Activated CD8-positive, alpha-beta memory T cell treated with anti-CD3 and anti-CD28 coated beads, Interleukin-2, amount 50 U/mL, for 4 hours (primary cell): Measurements from ENCODE around the gene OR2L3.
"Not testable (repeated sequence)": the region's sequence is repeated elsewhere in the genome, so short reads cannot be mapped to it uniquely, and the experiment has no call there.

Experiments used
- DNase-seq: peaks from one replicate; pipeline ENCODE4 v3.0.0-alpha.2; 2020

The OR2L3 gene, protein sequence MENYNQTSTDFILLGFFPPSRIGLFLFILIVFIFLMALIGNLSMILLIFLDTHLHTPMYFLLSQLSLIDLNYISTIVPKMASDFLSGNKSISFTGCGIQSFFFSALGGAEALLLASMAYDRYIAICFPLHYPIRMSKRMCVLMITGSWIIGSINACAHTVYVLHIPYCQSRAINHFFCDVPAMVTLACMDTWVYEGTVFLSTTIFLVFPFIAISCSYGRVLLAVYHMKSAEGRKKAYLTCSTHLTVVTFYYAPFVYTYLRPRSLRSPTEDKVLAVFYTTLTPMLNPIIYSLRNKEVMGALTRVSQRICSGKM

DNA sequence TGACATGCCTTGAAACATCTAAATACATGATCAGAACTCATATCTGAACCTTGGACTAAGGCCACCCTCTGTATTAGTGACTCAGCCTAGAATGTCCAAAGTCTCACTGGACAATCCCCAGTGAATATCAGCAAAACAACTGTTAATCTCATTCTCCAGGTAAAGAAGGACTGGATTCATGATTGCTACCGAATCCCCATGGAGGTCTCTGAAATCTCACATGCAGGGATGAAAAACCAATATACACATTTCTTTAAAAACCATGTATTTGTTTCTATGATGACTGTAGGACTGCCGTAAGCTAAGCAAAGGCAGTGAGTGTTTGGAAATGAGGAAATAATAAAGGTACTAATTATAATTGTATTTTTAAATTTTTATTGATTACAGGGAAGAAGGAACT lies at the start of gene OR2L3:
Gene OR2L3, plus strand, starts transcription at position 301 of the 400 bp plus-strand sequence. CDS start 13,846 bp downstream, outside the sequence.
- DNase-seq, result no peak

DNA sequence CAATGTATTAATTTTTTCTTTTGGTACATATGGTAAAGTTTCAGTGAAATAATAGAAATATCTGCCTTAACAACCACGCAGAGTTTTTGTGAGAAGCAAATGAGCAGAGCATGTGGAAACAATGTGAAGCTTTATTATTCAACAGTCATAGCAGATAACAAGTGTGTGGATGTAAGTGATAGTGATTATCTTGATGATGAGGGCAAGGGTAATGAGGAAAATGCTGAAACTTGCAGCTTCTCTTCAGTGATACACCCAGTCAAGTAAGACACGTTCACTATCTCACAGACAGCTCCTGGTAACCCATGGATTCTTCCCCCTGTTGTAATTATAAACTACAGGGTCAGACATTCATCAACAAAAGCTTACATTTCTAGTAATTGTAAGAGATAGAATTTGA lies 47.8 kb upstream of the OR2L3 start:
- DNase-seq, result no peak

DNA sequence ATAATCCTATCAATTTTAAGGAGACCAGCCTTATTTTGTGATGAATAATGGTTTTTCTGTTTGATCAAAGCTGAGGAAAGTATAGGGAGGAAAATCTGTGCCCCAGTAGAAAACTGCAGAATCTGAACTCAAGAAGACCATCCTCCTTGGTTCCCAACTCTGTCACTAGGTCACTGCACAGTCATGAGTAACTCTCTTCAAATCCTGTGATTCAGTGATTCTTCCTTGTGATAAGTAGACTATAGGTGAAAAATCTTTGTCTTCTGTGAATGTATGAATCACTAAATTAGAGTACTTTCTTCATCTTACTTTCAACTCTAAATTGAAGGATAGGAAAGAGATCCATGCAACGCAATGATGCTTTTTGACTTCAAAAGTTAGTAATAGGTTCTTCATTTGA lies 46.5 kb upstream of the OR2L3 start:
- DNase-seq, result no peak

DNA sequence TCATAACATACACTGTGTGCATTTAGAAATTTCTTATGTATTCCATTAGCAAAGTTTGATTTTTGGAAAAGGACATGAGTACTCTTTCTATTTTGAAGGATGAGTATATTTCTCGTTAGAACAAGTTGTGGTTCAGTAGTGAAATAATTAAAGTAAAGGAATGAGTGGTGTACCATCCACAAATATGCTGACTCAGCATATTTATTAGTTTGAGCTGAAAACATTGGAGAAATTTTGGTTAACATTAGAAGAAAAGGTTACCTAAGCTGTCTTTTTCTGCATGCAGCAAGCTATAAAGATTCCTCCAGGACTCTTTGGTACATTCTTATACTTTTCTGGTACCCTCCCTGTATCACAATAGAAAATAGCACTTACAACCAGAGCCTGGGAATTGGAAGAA lies 38.9 kb upstream of the OR2L3 start:
- no peak for DNase-seq

DNA sequence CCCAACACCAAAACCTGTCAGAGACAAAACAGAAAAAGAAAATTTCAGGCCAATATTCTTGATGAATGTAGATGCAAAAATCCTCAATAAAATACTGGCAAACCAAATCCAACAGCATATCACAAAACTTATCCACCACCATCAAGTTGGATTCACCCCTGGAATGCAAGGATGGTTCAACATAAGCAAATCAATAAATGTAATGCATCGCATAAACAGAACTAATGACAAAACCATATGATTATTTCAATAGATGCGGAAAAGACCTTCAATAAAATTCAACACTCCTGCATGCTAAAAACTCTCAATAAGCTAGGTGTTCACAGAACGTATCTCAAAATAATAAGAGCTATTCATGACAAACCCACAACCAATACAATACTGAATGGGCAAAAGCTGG lies 37.0 kb upstream of the OR2L3 start:
- DNase-seq, result no peak

DNA sequence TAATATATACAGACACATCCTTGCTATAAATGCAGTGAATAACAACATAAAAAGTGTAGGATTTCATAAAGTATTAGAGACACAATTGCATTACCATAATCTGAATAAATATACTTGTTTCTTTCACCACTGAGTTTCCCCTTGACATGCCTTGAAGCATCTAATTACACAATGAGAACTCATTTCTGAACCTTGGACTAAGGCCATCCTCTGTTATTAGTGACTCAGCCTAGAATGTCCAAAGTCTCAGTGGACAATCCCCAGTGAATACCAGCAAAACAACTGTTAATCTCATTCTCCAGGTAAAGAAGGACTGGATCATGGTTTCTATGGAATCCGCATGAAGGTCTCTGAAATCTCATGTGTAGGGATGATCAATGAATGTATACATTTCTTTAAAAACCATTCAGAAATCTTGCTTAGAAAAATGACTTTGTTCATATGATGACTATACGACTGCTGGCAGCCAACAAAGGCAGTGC lies 33.4 kb upstream of the OR2L3 start, which contains the start of gene OR2L5:
Gene OR2L5, plus strand, starts transcription at position 432 of the 482 bp plus-strand sequence. CDS start 8,288 bp downstream, outside the sequence.
- no peak for DNase-seq

DNA sequence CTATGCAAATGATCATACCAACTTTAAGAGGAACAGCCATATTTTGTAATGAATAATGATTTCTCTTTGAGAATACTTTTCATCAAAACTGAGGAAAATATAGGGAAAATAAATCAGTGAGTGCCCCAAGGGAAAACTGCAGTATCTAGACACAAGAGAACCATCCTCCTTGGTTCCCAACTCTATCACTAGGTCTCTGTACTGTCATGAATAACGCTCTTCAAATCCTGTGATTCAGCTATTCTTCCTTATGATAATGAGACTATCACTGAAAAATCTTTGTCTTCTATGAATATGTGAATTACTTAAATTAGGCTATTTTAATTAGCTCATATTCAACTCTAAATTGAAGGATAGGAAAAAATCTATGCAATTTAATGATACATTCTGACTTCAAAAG lies 30.8 kb upstream of the OR2L3 start:
- no peak for DNase-seq

DNA sequence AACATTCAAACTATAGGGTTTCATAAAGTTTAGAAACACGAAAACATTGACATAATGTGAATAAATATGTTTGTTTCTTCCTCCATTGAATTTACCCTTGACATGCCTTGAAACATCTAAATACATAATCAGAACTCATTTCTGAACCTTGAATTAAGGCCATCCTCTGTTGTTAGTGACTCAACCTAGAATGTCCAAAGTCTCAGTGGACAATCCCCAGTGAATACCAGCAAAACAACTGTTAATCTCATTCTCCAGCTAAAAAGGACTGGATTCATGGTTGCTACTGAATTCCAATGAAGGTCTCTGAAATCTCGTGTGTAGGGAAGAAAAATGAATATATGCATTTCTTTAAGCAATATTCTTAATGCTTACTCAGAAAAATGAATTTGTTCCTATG lies 16.9 kb upstream of the OR2L3 start, which contains the start of gene OR2L2:
Gene OR2L2, plus strand, starts transcription at position 301 of the 400 bp plus-strand sequence. CDS start 8,198 bp downstream, outside the sequence.
- no peak for DNase-seq

DNA sequence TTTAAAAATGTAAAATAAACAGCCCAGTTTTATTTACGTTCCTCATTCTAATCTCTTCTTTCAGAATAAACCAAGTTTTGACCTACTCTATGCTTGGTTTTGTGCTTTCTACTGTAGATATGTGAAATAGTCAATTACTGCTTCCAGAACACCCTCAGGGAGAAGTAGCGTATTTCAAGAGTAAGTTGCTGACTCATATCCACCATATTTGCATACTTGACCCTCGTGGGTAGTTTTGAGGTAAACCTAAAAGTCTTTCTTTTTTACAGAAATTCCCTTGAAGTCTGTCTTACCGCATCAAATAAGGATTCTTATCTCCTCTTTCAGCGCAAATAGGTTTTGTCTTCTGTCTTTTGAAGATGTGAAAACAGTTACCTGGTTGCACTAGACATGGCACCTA lies 1.4 kb upstream of the OR2L3 start:
- no peak for DNase-seq

DNA sequence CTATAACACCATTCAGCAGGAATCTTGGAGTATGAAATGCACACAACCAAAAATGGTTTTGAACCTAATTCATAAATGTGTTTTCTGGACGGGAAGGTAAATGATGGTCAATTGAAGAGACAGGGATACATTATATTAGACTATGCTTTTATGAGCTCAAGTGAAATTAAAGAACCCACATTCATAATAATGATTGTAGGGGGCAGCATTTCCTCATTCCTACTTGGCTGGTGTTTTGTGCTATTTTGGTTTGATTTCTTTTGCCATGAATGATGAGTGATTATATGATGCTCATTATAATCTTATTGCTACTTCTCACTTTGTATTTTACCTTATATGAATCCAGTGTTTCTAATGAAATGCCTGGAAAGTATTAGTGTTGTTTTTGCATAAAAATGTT lies 372 bp downstream of the OR2L3 start:
- no peak for DNase-seq

DNA sequence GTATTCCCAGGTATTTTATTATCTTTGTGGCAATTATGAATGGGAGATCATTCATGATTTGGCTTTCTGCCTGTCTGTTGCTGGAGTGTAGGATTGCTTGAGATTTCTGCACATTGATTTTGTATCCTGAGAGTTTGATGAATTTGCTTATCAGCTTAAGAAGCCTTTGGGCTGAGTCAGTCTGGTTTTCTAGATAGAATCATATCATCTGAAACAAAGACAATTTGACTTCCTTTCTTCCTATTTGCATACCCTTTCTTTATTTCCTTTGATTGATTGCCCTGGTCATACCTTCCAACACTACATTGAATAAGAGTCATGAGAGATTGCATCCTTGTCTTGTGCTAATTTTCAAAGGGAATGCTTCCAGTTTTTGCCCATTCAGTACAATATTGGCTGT lies 8.0 kb downstream of the OR2L3 start:
- DNase-seq, result no peak

DNA sequence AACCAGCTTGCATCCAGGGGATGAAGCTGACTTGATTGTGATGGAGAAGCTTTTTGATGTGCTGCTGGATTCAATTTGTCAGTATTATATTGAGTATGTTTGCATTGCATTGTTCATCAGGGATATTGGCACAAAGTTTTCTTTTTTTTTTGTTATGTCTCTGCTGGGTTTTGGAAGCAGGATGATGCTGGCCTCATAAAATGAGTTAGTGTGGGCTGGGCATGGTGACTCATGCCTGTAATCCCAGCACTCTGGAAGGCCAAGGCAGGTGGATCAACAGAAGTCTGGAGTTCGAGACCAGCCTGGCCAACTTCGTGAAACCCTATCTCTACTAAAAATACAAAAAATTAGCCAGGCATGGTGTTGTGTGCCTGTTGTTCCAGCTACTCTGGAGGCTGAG lies 8.6 kb downstream of the OR2L3 start:
- no peak for DNase-seq

DNA sequence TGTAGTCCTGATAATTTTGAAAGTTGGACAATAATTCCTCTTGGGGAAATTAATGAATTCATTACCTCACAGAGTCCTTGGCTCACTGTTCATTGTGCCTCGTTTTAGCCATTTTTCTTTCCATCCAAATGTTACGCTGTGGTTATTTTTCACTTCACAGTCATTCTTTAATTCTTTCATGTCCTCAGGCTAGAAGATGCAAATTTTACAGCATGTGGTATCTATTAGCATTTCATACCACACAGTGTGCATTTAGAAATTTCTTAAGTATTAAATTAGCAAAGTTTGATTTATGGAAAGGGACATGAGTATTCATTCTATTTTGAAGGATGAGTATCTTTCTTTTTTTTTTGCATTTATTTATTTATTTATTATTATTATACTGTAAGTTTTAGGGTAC lies 18.4 kb downstream of the OR2L3 start:
- no peak for DNase-seq

DNA sequence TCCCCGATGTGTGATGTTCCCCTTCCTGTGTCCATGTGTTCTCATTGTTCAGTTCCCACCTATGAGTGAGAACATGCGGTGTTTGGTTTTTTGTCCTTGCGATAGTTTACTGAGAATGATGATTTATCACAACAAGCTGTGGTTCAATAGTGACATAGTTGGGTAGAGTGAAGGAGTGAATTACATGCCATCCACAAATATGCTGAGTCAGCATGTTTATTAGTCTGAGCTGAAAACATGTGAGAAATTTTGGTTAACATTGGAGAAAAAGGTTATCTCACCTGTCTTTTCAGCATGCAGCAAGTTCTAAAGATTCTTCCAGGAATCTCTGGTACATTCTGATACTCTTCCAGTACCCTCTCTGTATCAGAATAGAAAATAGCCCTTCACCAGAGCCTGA lies 19.0 kb downstream of the OR2L3 start:
- DNase-seq, result no peak

DNA sequence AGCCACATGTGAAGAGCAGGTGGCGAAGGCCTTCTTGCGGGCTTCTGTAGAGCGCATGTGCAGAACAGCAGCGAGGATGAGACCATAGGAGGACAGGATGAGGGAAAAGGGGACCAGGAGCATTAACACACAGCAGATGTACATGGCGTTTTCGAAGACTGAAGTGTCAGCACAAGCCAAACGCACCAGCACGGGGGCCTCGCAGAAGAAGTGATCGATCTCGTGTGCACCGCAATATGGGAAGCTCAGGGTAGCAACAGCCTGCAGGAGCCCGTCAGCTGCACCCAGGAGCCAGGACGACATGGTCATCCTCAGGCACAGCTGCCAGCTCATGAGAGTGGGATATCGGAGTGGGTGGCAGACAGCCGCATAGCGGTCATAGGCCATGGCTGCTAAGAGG lies 37.2 kb downstream of the OR2L3 start:
- DNase-seq, result not testable (repeated sequence)

DNA sequence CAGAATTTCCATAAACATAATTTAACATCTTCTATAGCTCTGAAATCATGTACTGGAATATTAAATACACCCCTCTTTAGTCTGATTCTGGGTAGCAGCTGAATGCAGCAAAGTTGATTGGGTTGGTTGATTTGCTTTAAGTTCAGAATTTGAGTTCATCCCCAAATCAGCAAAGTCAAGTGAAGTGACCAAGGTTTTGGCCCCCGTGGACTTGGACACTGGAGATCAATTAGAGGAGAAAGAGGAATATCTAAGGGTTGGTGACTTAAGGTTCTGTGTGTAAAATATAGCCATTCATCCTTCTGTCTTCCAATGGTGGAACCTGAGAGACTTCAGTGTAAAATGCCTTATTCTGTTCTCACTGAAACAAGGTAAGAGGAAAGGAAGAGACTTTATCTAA lies 48.2 kb downstream of the OR2L3 start, which contains the start of gene OR2L13:
Gene OR2L13, plus strand, starts transcription at position 301 of the 400 bp plus-strand sequence. CDS start 4,192 bp downstream, outside the sequence.
- DNase-seq, result no peak

DNA sequence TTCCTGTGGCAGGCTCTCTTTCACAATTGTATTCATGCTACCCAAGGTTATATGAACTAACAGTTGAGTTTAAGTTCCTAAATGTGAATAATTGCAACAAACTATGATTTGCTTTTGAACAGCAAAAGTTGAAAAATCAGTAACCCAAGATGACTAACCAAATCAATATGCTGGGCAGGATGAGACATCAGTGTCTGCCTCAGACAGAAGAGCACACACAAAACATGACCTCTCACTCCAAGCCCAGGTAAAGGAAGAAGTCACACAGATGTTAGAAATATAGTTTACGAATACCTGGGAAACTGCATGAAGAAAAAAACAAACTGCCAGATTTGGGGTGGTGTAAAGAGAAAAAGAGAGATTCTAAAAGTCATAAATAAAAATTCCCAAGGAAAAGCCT lies 51.9 kb downstream of the OR2L3 start:
- no peak for DNase-seq

DNA sequence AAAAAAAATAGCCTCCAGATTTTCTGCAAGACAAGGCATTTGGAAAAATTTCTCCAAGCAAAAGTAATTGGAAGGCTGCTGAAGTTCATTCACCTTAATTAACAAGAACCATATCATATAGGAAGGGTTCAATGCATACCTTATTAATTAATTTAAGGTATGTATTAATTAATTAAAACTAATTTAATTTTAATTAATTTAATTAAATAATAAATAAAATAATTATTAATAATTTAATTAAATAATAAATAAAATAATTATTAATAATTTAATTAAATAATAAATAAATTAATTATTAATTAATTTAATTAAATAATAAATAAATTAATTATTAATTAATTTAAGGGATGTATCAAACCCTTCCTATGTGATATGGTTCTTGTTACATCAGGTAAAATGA lies 56.2 kb downstream of the OR2L3 start:
- no peak for DNase-seq

DNA sequence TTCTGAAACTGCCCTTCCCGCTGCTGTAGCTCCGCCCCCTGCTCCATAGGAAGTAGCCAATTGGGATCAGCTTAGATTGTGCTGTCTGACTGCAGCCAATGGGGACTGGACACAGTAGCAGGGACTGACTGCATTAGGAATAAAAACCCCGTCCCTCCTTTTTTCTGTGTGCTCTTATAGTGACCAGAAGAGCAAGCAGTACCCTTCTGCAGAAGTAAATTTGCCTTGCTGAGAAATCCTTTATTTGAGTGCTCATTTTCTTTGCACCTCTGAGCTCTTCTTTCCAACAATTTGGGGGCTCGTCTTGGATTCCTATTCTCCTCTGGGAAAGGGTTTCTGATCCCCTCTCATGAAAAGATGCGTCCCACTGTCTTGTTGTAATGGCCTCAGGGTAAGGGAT lies 64.5 kb downstream of the OR2L3 start:
- DNase-seq, result no peak
